ENCODE results near the gene RAB15.

DNA sequence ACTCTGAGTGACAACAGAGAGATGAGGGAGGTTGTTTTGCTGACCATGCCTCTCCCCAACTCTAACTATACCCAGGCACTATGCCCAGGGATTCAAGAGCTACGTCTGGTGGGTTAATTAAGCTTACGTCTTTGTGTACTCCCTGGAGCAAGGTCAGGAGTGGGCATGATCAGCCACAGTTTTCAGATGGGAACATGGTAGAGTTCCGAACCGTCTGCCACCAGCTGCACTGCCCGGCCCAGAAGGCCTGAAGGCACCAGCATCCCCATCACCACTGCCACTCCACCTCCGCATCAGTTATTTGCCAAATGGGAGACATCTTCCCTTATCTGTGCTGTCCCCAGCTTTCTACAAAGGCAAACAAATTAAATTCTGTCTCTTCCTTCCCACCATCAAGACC is 18.5 kb downstream of the RAB15 start:
- no peak for TF ChIP-seq POLR2AphosphoS5 (IDR thresholded peaks at IDR 0.05; ENCODE audit: low read depth, low read length)
- TF ChIP-seq SIN3A (IDR thresholded peaks at IDR 0.05; ENCODE audit: borderline replicate concordance, insufficient read depth, low read length) = no peak
- no peak for TF ChIP-seq TAF1 (IDR thresholded peaks at IDR 0.05; ENCODE audit: borderline replicate concordance, insufficient read depth, low read length)
